ENCODE measurements around the gene SPINK7.

SPINK7 gene

DNA sequence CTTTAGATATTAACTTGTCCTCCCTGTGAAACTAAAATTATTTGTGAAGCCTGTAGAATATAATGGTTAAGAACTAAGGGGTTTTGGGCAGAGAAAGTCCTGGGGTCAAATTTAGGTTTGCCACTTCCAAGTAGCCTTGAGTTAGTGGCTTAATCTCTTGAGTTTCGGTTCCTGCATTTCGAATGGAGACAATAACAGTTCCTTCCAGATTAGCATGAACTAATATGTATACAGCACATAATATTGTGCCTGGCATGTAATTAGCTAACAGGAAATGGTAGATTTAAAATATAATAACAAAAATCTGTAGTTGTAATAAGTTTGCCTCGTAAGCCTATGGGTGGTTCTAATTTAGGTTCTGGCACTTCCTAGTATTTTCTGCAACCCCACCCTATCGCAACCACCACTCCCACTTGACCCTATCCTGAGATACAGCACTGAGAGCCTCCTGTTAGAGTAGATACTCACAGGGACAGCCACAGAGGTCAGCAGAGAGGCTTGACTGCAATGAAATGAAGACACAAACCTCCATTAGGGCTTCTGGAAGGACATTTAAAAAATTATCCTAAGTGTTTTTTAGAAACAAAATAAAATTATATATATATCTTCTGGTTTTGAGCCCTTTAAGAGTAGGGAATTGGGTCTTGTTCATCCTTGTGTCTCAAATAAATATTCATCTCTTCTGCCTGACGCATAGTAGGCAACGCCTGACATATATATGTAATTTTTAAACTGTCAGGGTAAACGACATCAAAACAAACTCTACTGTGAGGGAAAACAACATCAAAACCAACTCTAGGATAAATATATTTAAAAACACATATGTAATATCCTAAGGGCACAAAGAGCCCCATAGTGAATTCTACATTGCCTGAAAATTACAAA is 31.6 kb downstream of the SPINK7 start:
- DNase-seq, result no peak

DNA sequence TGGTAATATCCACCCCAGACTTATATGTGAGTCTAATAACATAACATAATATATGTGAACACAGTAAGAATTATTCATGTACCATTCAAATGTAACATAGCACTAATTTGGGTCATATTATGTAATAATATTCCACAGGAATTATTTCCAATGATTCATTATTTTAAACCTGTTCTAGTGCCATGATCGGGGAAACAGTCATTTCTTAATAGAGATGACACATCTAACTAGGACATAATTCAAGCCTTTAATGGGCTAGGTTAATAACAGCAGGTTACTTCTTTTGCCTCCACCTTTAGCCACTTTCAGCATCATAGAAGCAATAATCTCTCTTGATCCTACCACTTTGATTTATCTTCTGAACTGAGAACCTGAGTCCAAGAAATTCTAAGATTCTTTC is 35.5 kb downstream of the SPINK7 start:
- no peak for DNase-seq

DNA sequence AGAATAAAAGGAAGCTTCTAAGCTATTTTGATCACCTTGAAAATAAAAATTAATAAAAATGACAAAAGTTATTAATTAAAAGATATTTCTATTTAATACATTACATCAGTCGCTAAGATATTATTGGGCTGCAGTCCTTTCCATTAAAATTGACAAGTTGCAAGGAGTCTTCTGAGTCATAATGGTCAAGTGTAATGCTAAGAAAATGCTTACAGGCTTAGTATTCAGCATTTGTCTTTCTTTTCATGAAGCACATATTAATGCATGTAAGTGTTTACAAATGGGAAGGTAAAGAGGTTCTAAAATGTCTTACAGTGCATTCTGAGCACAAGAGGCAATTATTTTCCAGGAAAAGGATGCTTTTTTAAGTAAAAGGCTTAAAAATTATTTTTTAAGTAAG is 40.5 kb downstream of the SPINK7 start:
- DNase-seq, result no peak

DNA sequence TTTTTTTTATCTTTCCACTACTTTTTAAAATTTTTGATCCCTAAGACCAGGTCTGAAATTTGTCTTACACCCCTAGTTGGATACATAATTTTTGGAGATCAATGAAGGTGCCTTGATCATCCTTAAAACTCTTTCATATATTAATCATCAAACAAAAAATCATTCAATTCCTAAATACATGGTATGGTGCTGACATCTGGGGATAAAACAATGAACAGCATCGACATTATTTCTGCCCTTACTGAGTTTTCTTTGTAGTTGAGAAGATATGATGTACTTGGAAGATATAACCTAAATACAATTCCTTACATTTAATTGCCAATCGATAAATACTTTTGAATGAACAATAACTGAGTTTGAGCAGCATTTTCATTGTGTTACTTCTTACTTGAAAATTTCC is 41.4 kb downstream of the SPINK7 start:
- no peak for DNase-seq

DNA sequence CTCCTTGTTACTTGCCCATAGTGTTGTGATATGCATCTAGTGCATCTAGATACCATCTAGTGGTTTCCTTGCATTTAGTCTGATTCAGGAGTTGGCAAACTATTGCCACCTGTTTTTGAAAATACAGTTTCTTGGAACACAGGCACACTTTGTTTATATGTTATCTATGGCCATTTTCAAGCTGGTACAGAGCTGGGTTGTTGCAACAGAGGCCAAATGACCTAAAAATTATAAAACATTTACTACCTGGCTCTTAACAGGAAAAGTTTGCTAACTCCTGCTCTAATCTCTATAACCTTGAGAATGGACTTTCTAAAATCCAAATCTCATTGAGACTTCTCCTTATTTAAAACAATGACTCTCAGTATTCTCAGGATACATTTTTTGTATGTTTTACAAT is 52.1 kb downstream of the SPINK7 start:
- no peak for DNase-seq
